NOMO-1 treated with dmso at 0.1 percent for 144 hours (cell line): ENCODE results near the gene ZFYVE27.
A peak's percentile ranks its signal among the peaks of the same experiment; 100 is the strongest.

Experiments used
- DNase-seq: peaks from one replicate; lab custom pipeline; 2025; ENCODE audit not compliant: unreplicated experiment; lab: John Stamatoyannopoulos, UW

Gene ZFYVE27

DNA sequence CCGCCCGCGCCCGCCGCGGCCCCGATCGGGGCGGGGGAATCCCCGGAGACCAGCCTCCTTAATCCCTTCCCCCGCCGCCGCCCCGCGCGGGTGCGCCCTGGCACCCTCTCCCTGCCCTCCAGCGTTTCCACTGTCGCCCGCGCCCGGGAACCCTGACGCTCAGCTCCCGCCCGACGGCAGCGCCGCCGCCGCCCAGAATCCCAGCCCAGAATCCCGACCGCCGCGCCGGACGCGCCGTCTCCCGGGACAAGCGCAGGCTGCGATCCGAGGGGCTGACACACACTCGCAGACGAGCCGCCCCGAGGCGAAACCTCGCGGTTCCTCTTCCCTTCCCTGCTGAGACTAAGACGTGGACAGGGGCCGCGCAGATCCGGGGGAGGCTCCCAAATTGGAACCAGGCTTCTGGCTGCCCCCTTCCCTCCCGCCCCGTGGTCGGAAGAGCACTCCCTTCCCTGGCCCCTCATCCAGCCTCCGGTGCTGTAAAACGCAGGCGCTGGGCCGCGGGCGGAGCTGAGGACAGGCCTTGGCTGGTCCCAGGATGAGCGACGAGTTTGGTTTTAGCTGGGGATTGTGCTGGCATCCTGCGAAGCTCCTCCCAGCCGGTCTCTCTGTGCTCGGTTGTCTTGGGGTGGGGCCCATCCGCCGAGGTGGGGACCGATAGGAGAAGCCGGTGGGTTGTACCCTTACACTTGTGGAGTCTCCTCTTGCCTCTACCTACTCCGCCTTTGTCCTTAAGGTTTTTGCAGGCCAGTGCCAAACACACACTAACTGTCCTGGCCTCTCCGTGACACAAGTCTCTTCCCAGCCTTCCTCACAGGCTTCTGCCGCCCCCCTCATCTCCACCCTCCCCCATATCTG, 22.3 kb upstream of the ZFYVE27 start:
- peak; percentile 57 for DNase-seq

- no peak for DNase-seq
These were observed 21.6 kb upstream of the ZFYVE27 start for GRCh38 chr10:97715259-97715874.

DNA sequence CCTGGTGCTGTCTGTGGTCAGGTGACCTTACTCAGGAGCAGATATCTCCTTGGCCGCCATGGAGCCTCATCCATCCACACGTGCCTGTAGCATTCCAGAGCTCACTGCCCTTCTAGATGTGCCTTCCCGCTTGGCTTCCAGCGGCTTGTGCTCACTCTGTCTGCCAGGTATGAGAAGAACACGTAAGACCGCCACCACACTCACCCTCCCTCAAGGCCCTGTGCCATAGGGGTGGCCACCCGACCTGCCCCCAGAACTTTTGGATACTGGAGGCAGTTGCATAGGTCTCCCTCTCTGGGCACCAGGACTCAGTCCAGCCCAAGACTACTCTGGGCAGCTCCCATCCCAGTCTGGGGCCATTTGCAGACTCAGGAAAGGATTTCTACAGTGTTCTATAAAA, 19.3 kb upstream of the ZFYVE27 start:
- DNase-seq = no peak

DNA sequence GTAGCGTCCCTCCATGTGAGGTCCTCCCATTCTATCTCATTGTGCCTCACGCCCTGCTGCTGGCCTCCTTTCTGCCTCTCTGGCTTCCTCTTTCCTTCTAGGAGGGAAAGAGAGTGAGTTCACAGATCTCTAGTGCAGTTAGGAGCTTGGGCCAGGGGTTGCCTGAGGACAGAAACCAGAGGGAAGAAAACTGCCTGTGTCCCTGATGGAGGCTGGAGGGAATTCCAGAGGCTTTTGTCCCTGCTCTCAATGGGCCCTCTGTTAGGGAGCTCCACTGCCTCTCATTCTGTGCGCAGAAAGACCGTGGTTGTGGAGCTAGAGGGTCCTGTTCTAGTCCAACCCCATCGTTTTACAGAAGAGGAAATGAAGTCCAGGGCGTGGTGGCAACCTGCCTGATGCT, 18.8 kb upstream of the ZFYVE27 start:
- DNase-seq = no peak

DNA sequence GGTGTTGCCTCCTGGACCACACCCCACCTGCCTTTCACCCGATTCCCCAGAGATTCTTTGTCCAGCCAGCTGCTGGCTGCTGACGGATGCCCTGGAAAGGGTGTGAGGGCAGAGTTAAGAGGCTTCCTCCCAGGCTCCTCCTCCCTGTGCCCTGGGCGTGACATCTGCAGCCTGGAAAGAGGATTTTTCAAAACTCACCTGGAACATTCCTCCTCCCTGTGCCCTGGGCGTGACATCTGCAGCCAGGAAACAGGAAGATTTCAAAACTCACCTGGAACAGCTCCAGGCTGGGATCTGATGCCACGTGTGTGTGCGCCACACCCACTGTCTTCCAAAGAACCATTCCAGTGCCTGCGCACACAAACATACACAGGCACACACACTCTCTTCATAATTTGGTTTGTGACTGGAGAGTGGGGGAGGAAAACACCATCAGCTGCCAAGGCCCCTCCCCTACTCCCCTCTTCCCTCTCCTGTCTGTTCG, 18.2 kb upstream of the ZFYVE27 start:
- no peak for DNase-seq

- DNase-seq = no peak
These were observed 17.3 kb upstream of the ZFYVE27 start for GRCh38 chr10:97719602-97720001.

GRCh38 chr10:97721871-97722780, 14.8 kb upstream of the ZFYVE27 start:
- no peak for DNase-seq

GRCh38 chr10:97723001-97723400, 13.9 kb upstream of the ZFYVE27 start:
- no peak for DNase-seq

DNA sequence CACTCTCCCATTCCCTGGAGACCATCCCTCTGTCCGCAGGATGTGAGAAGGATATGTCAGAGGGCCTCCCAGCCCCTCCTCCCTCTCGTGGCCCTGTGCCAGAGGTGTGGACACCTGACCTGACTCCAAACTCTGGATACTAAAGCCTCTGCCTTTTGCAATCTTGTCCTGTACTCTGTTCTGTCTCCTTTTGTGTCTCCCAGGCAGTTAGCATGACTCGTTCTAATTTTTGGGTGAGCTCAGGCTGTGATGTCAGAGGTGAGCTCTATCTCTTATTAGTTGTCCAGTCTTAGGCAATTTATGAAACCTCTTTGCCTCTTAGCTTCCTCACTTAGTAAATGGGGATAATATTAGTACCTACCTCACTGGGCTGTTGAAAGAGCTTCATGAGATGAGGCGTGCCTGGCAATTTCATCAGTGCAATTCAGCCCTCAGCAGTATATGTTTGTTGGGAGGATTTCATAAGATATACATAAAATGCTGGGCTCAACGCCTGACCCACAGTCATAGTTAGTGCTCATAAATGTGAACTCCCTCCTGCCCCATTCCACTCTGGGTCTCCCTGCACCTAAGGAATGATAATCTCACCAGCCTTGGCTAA, 12.5 kb upstream of the ZFYVE27 start:
- peak; percentile 51 for DNase-seq

GRCh38 chr10:97726636-97727178, 10.2 kb upstream of the ZFYVE27 start:
- no peak for DNase-seq

DNA sequence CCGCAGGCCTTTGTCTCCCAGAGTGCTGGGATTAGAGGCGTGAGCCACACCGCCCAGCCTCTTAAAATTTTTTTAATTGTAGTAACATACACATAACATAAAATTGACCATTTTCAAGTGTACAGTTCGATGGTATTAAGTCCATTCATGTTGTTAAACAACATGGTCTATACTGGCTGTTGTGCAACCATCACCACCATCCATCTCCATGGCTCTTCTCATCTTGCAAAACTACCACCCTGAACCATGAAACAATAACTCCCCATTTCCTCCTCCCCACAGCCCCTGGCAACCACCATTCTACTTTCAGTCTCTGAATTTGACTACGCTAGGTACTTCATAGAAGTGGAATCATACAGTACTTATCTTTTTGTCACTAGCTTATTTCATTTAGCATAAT, 7.9 kb upstream of the ZFYVE27 start:
- no peak for DNase-seq

GRCh38 chr10:97731346-97732051, 5.4 kb upstream of the ZFYVE27 start:
- DNase-seq = no peak

- DNase-seq = no peak
These were observed 4.9 kb upstream of the ZFYVE27 start for GRCh38 chr10:97732052-97732359.

- no peak for DNase-seq
These were observed 3.7 kb upstream of the ZFYVE27 start for GRCh38 chr10:97733256-97733655.

GRCh38 chr10:97734021-97734420, 2.9 kb upstream of the ZFYVE27 start:
- DNase-seq = no peak

DNA sequence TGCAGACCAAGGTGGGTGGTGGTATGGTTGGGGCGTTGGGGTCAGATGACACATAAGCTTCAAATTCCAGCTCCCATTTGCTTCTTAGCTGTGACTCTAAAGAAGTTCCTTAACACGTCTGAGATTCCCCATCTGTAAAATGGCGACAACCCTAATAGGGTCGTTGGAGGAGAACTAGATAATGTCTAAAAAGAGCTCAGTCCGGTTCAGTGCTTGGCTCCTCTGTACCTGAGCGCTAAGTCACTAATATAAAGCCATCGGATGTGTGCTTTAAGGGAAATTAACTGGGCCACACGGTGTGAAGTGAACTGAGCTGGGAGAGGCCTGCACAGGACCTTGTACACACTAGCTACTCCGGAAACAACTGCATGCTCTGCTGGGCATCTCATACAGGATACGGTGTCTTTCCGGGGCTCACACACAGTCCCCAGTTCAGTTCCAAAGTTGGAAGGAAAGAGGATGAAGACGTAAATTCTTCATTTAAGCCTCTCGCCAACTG, 476 bp upstream of the ZFYVE27 start:
- DNase-seq = no peak

- no peak for DNase-seq
These were observed 890 bp downstream of the ZFYVE27 start for GRCh38 chr10:97737770-97738265.

DNA sequence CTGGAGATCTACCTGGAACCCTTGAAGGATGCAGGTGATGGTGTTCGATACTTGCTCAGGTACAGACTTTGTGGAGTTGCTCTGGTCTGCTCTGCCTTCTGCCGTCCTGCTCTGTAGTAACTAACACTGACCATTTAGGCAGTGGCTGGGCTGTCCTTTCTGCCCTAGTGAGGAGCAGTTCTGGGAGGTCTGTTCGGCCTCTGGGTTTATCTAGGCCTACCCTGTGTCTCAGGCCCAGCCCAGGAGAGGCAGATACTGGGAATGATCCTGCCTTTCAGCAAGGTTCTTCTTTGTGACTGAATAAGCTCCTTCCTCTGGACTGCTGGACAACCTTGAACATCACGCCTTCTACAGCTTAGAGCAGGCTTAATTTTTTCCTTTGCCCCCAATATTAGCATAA, 1.7 kb downstream of the ZFYVE27 start:
- no peak for DNase-seq

GRCh38 chr10:97740613-97741012, 3.7 kb downstream of the ZFYVE27 start:
- no peak for DNase-seq
